WTC11 (cell line): ENCODE data around the gene FLT3.

Experiments
- ARID4B ChIP-seq: sonication (generic); formaldehyde crosslinking; IDR thresholded peaks from 2 replicates; pipeline ENCODE4 v1.8.0; 2023; ENCODE audit warnings: missing genetic modification reagents, mild to moderate bottlenecking, borderline replicate concordance
- MAX ChIP-seq: sonication (generic); formaldehyde crosslinking; IDR thresholded peaks from 2 replicates; pipeline ENCODE4 v1.8.0; 2022; ENCODE audit warnings: mild to moderate bottlenecking, missing genetic modification reagents

GRCh38 chr13:28106976-28107375, 6.6 kb upstream of the FLT3 start:
- no peak for TF ChIP-seq MAX (CRISPR knock-in tag)
- TF ChIP-seq ARID4B (CRISPR knock-in tag), result no peak
